OCI-LY3 (cell line): Measurements from ENCODE around the gene FCN1.

Experiments
- H2AFZ ChIP-seq: fragments of 200-600, 300-600 bp; shearing (Covaris generic); 2 replicates; pipeline ENCODE4 v1.6.0; 2014; ENCODE audit warnings: antibody characterized with exemption, low read depth, low read length
- H3K27ac ChIP-seq: fragments of 200-600, 300-600 bp; sonication (generic); 2 replicates; pipeline ENCODE4 v1.5.1; 2014; ENCODE audit warnings: mild to moderate bottlenecking, low read length, moderate library complexity, mixed read lengths
- H3K27me3 ChIP-seq: fragments of 200-600, 300-600 bp; sonication (generic); 2 replicates; pipeline ENCODE4 v1.6.1; 2014; ENCODE audit warnings: low read depth, low read length, mixed read lengths
- H3K36me3 ChIP-seq: fragments of 200-600, 300-600 bp; sonication (generic); replicated peaks from 2 replicates; pipeline ENCODE3; 2014; ENCODE audit warnings: low read depth, low read length, mixed read lengths
- H3K4me1 ChIP-seq: fragments of 300-600, 200-600 bp; sonication (generic); 2 replicates; pipeline ENCODE4 v1.6.1; 2014; ENCODE audit warnings: low read length, mixed read lengths
- H3K4me2 ChIP-seq: fragments of 200-600, 300-600 bp; sonication (generic); 2 replicates; pipeline ENCODE4 v1.6.1; 2014; ENCODE audit warnings: low read length, mixed read lengths
- H3K4me3 ChIP-seq: fragments of 300-600, 200-600 bp; sonication (generic); 2 replicates; pipeline ENCODE4 v1.5.1; 2014; ENCODE audit warnings: antibody characterized with exemption, mild to moderate bottlenecking, low read length, moderate library complexity
- H3K79me2 ChIP-seq: fragments of 300-600, 200-600 bp; shearing (Covaris generic); 2 replicates; pipeline ENCODE4 v1.6.1; 2014; ENCODE audit warnings: mild to moderate bottlenecking, low read length, mixed read lengths
- H3K9ac ChIP-seq: fragments of 300-600, 200-600 bp; shearing (Covaris generic); 2 replicates; pipeline ENCODE4 v1.6.0; 2014; ENCODE audit warnings: mild to moderate bottlenecking, low read length, moderate library complexity
- H3K9me3 ChIP-seq: fragments of 200-600, 300-600 bp; shearing (Covaris generic); 2 replicates; pipeline ENCODE4 v1.6.1; 2014; ENCODE audit warnings: low read length, mixed read lengths; ENCODE audit not compliant: insufficient read depth
- H4K20me1 ChIP-seq: fragments of 200-600, 300-600 bp; sonication (generic); 2 replicates; pipeline ENCODE4 v1.6.1; 2016; ENCODE audit warnings: low read length, mixed read lengths; ENCODE audit not compliant: insufficient read depth
- CTCF ChIP-seq: fragments of 200-600, 300-600 bp; sonication (generic); IDR thresholded peaks from 2 replicates; pipeline ENCODE4 v1.5.1; 2014; ENCODE audit warnings: antibody characterized with exemption, low read length, low read depth
- EZH2phosphoT487 ChIP-seq: fragments of 200-600 bp; shearing (Covaris generic); IDR thresholded peaks from 2 replicates; pipeline ENCODE4 v1.6.1; 2018; ENCODE audit warnings: antibody characterized with exemption, mixed run types, low read depth

The FCN1 gene

DNA sequence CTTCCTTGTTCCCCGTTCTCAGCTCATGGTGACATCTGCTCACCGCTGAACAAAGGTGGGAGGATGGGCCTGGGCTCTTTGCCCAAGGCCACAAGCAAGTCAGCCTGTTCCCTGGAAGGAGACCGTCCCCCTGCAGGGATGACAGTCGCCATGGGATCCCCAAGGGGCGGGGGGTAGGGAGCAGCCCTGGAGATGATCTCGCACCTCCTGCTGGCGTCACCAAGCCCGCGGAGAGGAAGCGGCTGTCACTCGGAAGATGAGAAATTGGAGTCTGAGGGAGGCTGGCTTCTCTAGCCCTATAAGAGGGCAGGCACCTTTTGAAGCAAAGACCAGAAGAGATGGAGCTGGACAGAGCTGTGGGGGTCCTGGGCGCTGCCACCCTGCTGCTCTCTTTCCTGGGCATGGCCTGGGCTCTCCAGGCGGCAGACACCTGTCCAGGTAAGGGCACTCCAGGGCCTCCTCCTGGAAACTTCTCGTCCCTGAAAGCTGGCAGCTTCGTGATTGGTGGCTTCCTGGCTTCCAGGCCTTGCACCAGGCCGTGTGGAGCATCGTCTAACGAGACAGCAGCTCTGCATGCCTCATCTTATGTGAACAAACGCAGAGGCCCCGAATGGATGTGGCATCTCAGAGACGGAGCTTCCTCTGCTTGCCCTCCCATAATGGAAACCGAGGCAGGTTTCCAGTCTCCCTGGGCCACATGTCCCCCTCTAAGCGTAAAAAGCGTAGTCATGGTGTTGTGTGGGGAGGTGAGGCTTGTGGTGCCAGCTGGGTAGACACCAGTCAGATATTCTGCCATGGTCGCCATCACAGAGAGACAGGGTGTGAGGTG, 37.0 kb downstream of the FCN1 start, which contains the start of gene FCN2:
TSS of gene FCN2 (plus strand) at position 327 of the 829 bp plus-strand sequence. CDS start at position 339, 12 bp downstream.
- Histone ChIP-seq H3K4me2 (no peak within 1 kb of the TSS), H3K27ac (no peak within 1 kb of the TSS), H3K79me2 (no peaks in the 10 kb centered on the region), H2AFZ (no peak within 1 kb of the TSS), H3K36me3 (no peaks in the 10 kb centered on the region), H3K9me3 (no peaks in the 10 kb centered on the region), H4K20me1 (no peaks in the 10 kb centered on the region), H3K4me1 (no peaks in the 10 kb centered on the region), H3K4me3 (no peak within 1 kb of the TSS), H3K27me3 (no peaks in the 10 kb centered on the region), H3K9ac (no peak within 1 kb of the TSS)
- TF ChIP-seq EZH2phosphoT487 (no peak), CTCF (no peak)

- H2AFZ ChIP-seq = no peak overlapping the region
- no peak overlapping the region for H3K9ac ChIP-seq
- TF ChIP-seq CTCF (no peak), EZH2phosphoT487 (no peak)
- no peaks in the 10 kb centered on the region for H4K20me1 ChIP-seq
- H3K4me1 ChIP-seq = peaks cover 6% of the 10 kb centered on the region; the same call in 1 of the 2 replicates
- H3K27ac ChIP-seq = no peak overlapping the region
- H3K27me3 ChIP-seq = no peaks in the 10 kb centered on the region
- H3K4me3 ChIP-seq = no peak overlapping the region
- H3K36me3 ChIP-seq = no peaks in the 10 kb centered on the region
- no peaks in the 10 kb centered on the region for H3K79me2 ChIP-seq
- H3K4me2 ChIP-seq = no peak overlapping the region
- no peaks in the 10 kb centered on the region for H3K9me3 ChIP-seq
Measured at GRCh38 chr9:134879664-134880483, 37.8 kb downstream of the FCN1 start.

DNA sequence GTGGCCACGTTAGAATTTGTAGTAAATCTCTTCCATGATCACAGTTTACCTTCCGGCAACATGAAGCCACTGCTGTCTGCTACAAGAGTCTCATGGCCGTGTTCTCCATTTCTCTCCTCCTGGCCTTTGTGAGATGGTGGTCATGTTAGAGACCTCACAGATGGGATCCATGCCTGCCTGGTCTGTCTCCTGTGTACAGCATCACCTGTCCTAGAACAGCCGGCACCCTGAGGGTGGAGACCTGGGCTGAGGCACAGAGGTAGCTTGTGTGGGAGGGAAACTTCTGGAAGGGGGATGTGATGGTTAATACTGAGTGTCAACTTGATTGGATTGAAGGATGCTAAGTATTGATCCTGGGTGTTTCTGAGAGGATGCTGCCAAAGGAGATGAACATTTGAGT, 40.2 kb downstream of the FCN1 start:
- TF ChIP-seq EZH2phosphoT487 (no peak), CTCF (no peak)
- Histone ChIP-seq H3K9ac (no peak overlapping the region), H3K9me3 (0 out of 2 replicates have a peak, but pooled peaks cover 9% of the 10 kb centered on the region), H3K27me3 (no peaks in the 10 kb centered on the region), H3K36me3 (peaks cover 4% of the 10 kb centered on the region), H3K4me2 (no peak overlapping the region), H3K79me2 (no peaks in the 10 kb centered on the region), H3K4me3 (no peak overlapping the region), H2AFZ (no peak overlapping the region), H3K4me1 (peaks cover 6% of the 10 kb centered on the region; the same call in 1 of the 2 replicates), H3K27ac (no peak overlapping the region), H4K20me1 (no peaks in the 10 kb centered on the region)

DNA sequence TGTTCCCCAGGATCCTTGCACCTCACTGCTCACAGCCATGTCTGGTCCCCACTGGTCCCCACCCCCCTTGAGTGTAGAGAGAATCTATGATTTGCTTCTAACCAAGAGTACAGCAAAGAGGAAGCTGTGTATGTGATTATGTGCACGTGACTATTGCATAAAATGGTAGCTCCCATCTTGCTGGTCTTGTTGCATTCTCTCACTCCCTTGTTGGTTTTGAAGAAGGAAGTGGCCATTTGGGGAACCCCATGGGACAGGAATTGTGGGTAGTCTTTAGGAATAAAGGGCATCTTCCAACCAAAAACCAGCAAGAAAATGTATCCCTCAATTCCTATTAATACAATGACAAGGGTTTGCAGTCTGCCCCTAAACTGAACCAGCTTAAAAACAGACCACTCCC, 42.3 kb downstream of the FCN1 start:
- Histone ChIP-seq H3K79me2 (no peaks in the 10 kb centered on the region), H3K9ac (no peak overlapping the region), H3K27ac (no peak overlapping the region), H3K4me1 (peaks cover 6% of the 10 kb centered on the region; the same call in 1 of the 2 replicates), H3K36me3 (peaks cover 4% of the 10 kb centered on the region), H3K4me2 (no peak overlapping the region), H3K27me3 (no peaks in the 10 kb centered on the region), H3K4me3 (no peak overlapping the region), H2AFZ (peak overlapping the region; percentile 32; the same call in 1 of the 2 replicates), H3K9me3 (0 out of 2 replicates have a peak, but pooled peaks cover 12% of the 10 kb centered on the region), H4K20me1 (no peaks in the 10 kb centered on the region)
- no peak for TF ChIP-seq EZH2phosphoT487
- no peak for TF ChIP-seq CTCF
